HepG2 (cell line): ENCODE data around the gene GREM2. TPM values are rescaled to one million over a fixed set of nuclear protein-coding genes. Genes with fewer than 3 reads are reported as not detected.

Source experiments
- ATAC-seq: fragments of 200-7000 bp; cut with Tn5 transposase; 3 replicates; pipeline ENCODE4 v1.9.1; 2020; ENCODE audit warnings: mild to moderate bottlenecking, moderate library complexity
- BruUV-seq: library from RNA; stranded (reverse); fragments of 400-500 nt; replicated peaks from 2 replicates; lab custom pipeline; 2021; lab: Mats Ljungman, UMichigan
- CTCF ChIA-PET: fragments of 300-600 bp; formaldehyde crosslinking; extraction: SDS; loops from one replicate; lab custom pipeline; 2021; ENCODE audit warnings: low total read pairs, inconsistent platforms, low intra/inter-chr PET ratio; lab: Yijun Ruan, JAX
- POLR2A ChIA-PET: fragments of 350-600 bp; sonication (Branson Sonifier 250); formaldehyde crosslinking; loops from one replicate; lab custom pipeline; 2020; ENCODE audit warnings: antibody characterized with exemption, inconsistent platforms; lab: Yijun Ruan, JAX
- DNase-seq: peaks from one replicate; pipeline ENCODE4 v3.0.0-alpha.2; 2015; ENCODE audit warnings: low spot score
- FAIRE-seq: peaks from 3 replicates; lab custom pipeline; 2011; peaks lifted over from hg19 to GRCh38; lab: Jason Lieb, UNC
- H2AFZ ChIP-seq: one replicate; pipeline ENCODE4 v1.6.1; 2011; ENCODE audit warnings: low read length, inconsistent platforms
- H3K27ac ChIP-seq: fragments of 300-600 bp; 3 replicates; pipeline ENCODE4 v1.8.0; 2011; ENCODE audit warnings: mixed run types, mild to moderate bottlenecking, mixed read lengths, low read length, inconsistent platforms; ENCODE audit not compliant: insufficient read depth; ENCODE audit errors: extremely low read length
- H3K27me3 ChIP-seq, 2 experiments: fragments of 200-600 bp in 1 of 2; 2 replicates in 1 of 2; 3 replicates in 1 of 2; pipeline versions ENCODE4 v1.6.0 to v1.8.0; 2011; ENCODE audit warnings: low read length in 2 of 2, mild to moderate bottlenecking in 2 of 2, moderate library complexity in 2 of 2, inconsistent platforms in 1 of 2; ENCODE audit not compliant: insufficient read depth in 2 of 2, control insufficient read depth in 1 of 2
- H3K36me3 ChIP-seq, 2 experiments: fragments of 200-600 bp in 1 of 2; replicated peaks in 1 of 2; 2 replicates in 1 of 2; 3 replicates in 1 of 2; pipeline versions ENCODE4 v1.5.1 to v1.8.0; 2011; ENCODE audit warnings: low read length in 2 of 2, inconsistent platforms in 1 of 2; ENCODE audit not compliant: insufficient read depth in 2 of 2, control insufficient read depth in 1 of 2
- H3K4me1 ChIP-seq: 2 replicates; pipeline ENCODE4 v1.5.1; 2012; ENCODE audit warnings: low read length, inconsistent platforms; ENCODE audit not compliant: insufficient read depth
- H3K4me2 ChIP-seq: 2 replicates; pipeline ENCODE4 v1.6.0; 2011; ENCODE audit warnings: low read depth, low read length, inconsistent platforms
- H3K4me3 ChIP-seq, 3 experiments: fragments of 200-600 bp in 1 of 3; sonication (generic), shearing (Covaris generic) in 1 of 3; replicated peaks in 1 of 3; 2 replicates each; pipeline ENCODE4 v1.5.1; 2011 to 2016; ENCODE audit warnings: low read length in 3 of 3, inconsistent platforms in 2 of 3, low read depth in 2 of 3, mild to moderate bottlenecking in 2 of 3, control low read depth in 1 of 3, mixed read lengths in 1 of 3; ENCODE audit not compliant: insufficient read depth in 1 of 3
- H3K79me2 ChIP-seq: one replicate; pipeline ENCODE4 v1.6.1; 2011; ENCODE audit warnings: low read length, inconsistent platforms; ENCODE audit not compliant: insufficient read depth
- H3K9ac ChIP-seq: 2 replicates; pipeline ENCODE4 v1.6.0; 2011; ENCODE audit warnings: mild to moderate bottlenecking, low read depth, low read length, inconsistent platforms; ENCODE audit not compliant: insufficient read depth
- H3K9me3 ChIP-seq: 2 replicates; pipeline ENCODE4 v1.5.1; 2012; ENCODE audit warnings: mild to moderate bottlenecking, low read length
- H4K20me1 ChIP-seq: 2 replicates; pipeline ENCODE4 v1.6.0; 2011; ENCODE audit warnings: inconsistent platforms, mild to moderate bottlenecking, low read length, moderate library complexity; ENCODE audit not compliant: insufficient read depth
- FOXA3 ChIP-seq: IDR thresholded peaks from 2 replicates; pipeline ENCODE4 v1.6.1; 2016; ENCODE audit warnings: missing genetic modification reagents, missing compliant biosample characterization
- GATA4 ChIP-seq: sonication (generic); IDR thresholded peaks from 2 replicates; pipeline ENCODE4 v1.6.1; 2016; ENCODE audit warnings: antibody characterized with exemption, low read depth, borderline replicate concordance
- GTF2F1 ChIP-seq: fragments of 150-350 bp; IDR thresholded peaks from 2 replicates; pipeline ENCODE4 v1.6.1; 2014; ENCODE audit warnings: low read length
- HOXA9 ChIP-seq: sonication (generic); formaldehyde crosslinking; IDR thresholded peaks from 2 replicates; pipeline ENCODE4 v1.8.1; 2022; ENCODE audit warnings: missing genetic modification reagents, mild to moderate bottlenecking, moderate library complexity, borderline replicate concordance
- JUN ChIP-seq: sonication (generic); formaldehyde crosslinking; IDR thresholded peaks from 2 replicates; pipeline ENCODE4 v1.4.0; 2020; ENCODE audit warnings: mild to moderate bottlenecking, missing genetic modification reagents
- PHB2 ChIP-seq: fragments of 450-650 bp; IDR thresholded peaks from 2 replicates; pipeline ENCODE4 v1.6.1; 2018; ENCODE audit not compliant: partially characterized antibody
- SKIL ChIP-seq: sonication (generic); formaldehyde crosslinking; IDR thresholded peaks from 2 replicates; pipeline ENCODE4 v1.8.0; 2022; ENCODE audit warnings: missing genetic modification reagents, mild to moderate bottlenecking, moderate library complexity, borderline replicate concordance
- ZBTB39 ChIP-seq: sonication (generic); formaldehyde crosslinking; IDR thresholded peaks from 2 replicates; pipeline ENCODE4 v1.5.0; 2020; ENCODE audit warnings: missing genetic modification reagents
- ZFP36L2 ChIP-seq: sonication (generic); formaldehyde crosslinking; IDR thresholded peaks from 2 replicates; pipeline ENCODE4 v1.4.0; 2020; ENCODE audit warnings: missing genetic modification reagents
- ZNF253 ChIP-seq: sonication (generic); formaldehyde crosslinking; IDR thresholded peaks from 2 replicates; pipeline ENCODE4 v1.8.0; 2022; ENCODE audit warnings: mild to moderate bottlenecking, missing genetic modification reagents, borderline replicate concordance
- ZNF672 ChIP-seq: sonication (generic); formaldehyde crosslinking; IDR thresholded peaks from 2 replicates; pipeline ENCODE4 v1.8.1; 2022; ENCODE audit warnings: missing genetic modification reagents
- ZSCAN31 ChIP-seq: sonication (generic); formaldehyde crosslinking; IDR thresholded peaks from 2 replicates; pipeline ENCODE4 v1.5.0; 2020; ENCODE audit warnings: low read depth, mild to moderate bottlenecking, missing genetic modification reagents
- WGBS: methylation state at CpG from one replicate; pipeline ENCODE4 v1.1.6; 2017; ENCODE audit warnings: low lambda C conversion rate; 5-methylcytosine and 5-hydroxymethylcytosine counted together
- in situ Hi-C: cut with HindIII; loops from 2 replicates; pipeline ENCODE4 v1.10.0; 2017; ENCODE audit warnings: low pct_unique_long_range_greater_than_20kb; ENCODE audit not compliant: extremely low pct_ligation_motif_present
- intact Hi-C: fragments of 100-400 bp; cut with micrococcal nuclease; formaldehyde crosslinking; loops from one replicate; pipeline ENCODE4 v1.10.0; 2022; ENCODE audit not compliant: unreplicated experiment
- polyA plus RNA-seq, 8 experiments: library from polyadenylated mRNA; depleted of rRNA in 3 of 8; stranded (reverse) in 7 of 8; unstranded in 1 of 8; fragments of >200 nt; fragmentation: Illumina TruSeq in 4 of 8; extraction: Trizol in 4 of 8; gene quantifications; 2 replicates each; pipeline versions ENCODE4 v1.2.1 to v1.2.3, GENCODE V29; 2011 to 2016; ENCODE audit warnings: low read depth in 4 of 8, missing spikeins in 1 of 8, mixed read lengths in 1 of 8; ENCODE audit not compliant: insufficient read depth in 1 of 8
- total RNA-seq, 5 experiments: library from RNA; depleted of rRNA; stranded (reverse); fragments of >200 nt; fragmentation: Illumina TruSeq; extraction: Trizol; gene quantifications; 2 replicates each; pipeline ENCODE4 v1.2.3, GENCODE V29; 2016; ENCODE audit warnings: low read depth in 1 of 5
- TF ChIP-seq, protein P1 (sequence below): sonication (generic); formaldehyde crosslinking; IDR thresholded peaks from 2 replicates; pipeline ENCODE4 v1.4.0; 2020; ENCODE audit warnings: mild to moderate bottlenecking, missing genetic modification reagents, borderline replicate concordance
- TF ChIP-seq, protein P2 (sequence below): IDR thresholded peaks from 2 replicates; pipeline ENCODE4 v1.6.1; 2018; ENCODE audit warnings: missing genetic modification reagents, mild to moderate bottlenecking, missing compliant biosample characterization

GREM2 gene
- total and polyA plus RNA-seq, 2 of the 13 experiments (the other 11 are each of a cell fraction or from before 2014, with no cell fraction given), result 0.07 TPM; not detected in 1

DNA sequence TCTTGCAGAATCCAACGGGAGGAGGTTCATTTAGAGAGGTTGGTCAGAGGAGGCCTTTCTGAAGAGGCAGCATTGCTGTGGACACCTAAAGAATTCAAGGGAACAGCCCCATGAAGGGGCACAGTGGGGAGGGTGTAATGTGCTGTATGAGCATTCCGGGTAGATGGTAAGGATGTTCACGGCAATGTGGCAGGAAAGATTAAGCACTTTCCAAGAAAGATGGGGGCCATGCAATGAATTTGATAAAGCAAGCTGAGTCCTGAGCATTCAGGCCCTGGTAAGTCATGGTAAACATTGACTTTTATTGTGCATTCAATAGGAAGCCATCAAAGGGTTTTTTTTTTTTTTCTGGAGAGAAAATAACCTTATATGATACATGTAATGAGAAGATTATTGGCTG is 166.6 kb downstream of the GREM2 start (continued):
- no peak for TF ChIP-seq ZNF672

GRCh38 chr1:240441669-240442068 is 170.3 kb downstream of the GREM2 start:
- H2AFZ ChIP-seq, result no peak overlapping the region
- intact Hi-C loops (no loop called here), in situ Hi-C loops (no loop called here)
- CTCF ChIA-PET, result no interaction called here
- no peak overlapping the region for H3K4me3 ChIP-seq
- no peak overlapping the region for H3K27ac ChIP-seq
- 7% methylated on average over 1 of the region's 1 CpG for WGBS
- FAIRE-seq (no peak), ATAC-seq (no peak), DNase-seq (no peak)
- no peak overlapping the region for H3K4me2 ChIP-seq
- no peaks in the 10 kb centered on the region for H3K36me3 ChIP-seq
- no peaks in the 10 kb centered on the region for H3K4me1 ChIP-seq
- H3K79me2 ChIP-seq, result no peaks in the 10 kb centered on the region
- H3K9ac ChIP-seq, result no peak overlapping the region
- H4K20me1 ChIP-seq, result no peaks in the 10 kb centered on the region
- no TSS peak for BruUV-seq
- peaks cover 0 to 3% of the 10 kb centered on the region in 2 experiments; a peak in 1 of 5 replicates for H3K27me3 ChIP-seq
- H3K9me3 ChIP-seq, result no peaks in the 10 kb centered on the region
- POLR2A ChIA-PET, result no interaction called here
- TF ChIP-seq GTF2F1 (no peak), ZSCAN31 (CRISPR knock-in tag) (no peak), ZFP36L2 (no peak), GATA4 (no peak), JUN (CRISPR knock-in tag) (no peak), ZNF253 (CRISPR knock-in tag) (no peak), FOXA3 (CRISPR knock-in tag) (no peak), PHB2 (no peak), SKIL (CRISPR knock-in tag) (no peak), HOXA9 (CRISPR knock-in tag) (no peak), ZBTB39 (CRISPR knock-in tag) (no peak)
- TF ChIP-seq, protein P1, sequence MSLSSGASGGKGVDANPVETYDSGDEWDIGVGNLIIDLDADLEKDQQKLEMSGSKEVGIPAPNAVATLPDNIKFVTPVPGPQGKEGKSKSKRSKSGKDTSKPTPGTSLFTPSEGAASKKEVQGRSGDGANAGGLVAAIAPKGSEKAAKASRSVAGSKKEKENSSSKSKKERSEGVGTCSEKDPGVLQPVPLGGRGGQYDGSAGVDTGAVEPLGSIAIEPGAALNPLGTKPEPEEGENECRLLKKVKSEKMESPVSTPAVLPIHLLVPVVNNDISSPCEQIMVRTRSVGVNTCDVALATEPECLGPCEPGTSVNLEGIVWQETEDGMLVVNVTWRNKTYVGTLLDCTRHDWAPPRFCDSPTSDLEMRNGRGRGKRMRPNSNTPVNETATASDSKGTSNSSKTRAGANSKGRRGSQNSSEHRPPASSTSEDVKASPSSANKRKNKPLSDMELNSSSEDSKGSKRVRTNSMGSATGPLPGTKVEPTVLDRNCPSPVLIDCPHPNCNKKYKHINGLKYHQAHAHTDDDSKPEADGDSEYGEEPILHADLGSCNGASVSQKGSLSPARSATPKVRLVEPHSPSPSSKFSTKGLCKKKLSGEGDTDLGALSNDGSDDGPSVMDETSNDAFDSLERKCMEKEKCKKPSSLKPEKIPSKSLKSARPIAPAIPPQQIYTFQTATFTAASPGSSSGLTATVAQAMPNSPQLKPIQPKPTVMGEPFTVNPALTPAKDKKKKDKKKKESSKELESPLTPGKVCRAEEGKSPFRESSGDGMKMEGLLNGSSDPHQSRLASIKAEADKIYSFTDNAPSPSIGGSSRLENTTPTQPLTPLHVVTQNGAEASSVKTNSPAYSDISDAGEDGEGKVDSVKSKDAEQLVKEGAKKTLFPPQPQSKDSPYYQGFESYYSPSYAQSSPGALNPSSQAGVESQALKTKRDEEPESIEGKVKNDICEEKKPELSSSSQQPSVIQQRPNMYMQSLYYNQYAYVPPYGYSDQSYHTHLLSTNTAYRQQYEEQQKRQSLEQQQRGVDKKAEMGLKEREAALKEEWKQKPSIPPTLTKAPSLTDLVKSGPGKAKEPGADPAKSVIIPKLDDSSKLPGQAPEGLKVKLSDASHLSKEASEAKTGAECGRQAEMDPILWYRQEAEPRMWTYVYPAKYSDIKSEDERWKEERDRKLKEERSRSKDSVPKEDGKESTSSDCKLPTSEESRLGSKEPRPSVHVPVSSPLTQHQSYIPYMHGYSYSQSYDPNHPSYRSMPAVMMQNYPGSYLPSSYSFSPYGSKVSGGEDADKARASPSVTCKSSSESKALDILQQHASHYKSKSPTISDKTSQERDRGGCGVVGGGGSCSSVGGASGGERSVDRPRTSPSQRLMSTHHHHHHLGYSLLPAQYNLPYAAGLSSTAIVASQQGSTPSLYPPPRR (CRISPR knock-in tag), result no peak
- TF ChIP-seq, protein P2, sequence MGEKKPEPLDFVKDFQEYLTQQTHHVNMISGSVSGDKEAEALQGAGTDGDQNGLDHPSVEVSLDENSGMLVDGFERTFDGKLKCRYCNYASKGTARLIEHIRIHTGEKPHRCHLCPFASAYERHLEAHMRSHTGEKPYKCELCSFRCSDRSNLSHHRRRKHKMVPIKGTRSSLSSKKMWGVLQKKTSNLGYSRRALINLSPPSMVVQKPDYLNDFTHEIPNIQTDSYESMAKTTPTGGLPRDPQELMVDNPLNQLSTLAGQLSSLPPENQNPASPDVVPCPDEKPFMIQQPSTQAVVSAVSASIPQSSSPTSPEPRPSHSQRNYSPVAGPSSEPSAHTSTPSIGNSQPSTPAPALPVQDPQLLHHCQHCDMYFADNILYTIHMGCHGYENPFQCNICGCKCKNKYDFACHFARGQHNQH, result no peak
